NCI-H1694 treated with DMSO at 0.1 percent for 48 hours (cell line): ENCODE data around the gene LILRA1.
"Not testable (repeated sequence)": the region's sequence is repeated elsewhere in the genome, so short reads cannot be mapped to it uniquely, and the experiment has no call there.

Source experiments
- DNase-seq: peaks from one replicate; lab custom pipeline; 2025; lab: John Stamatoyannopoulos, UW

The LILRA1 gene

DNA sequence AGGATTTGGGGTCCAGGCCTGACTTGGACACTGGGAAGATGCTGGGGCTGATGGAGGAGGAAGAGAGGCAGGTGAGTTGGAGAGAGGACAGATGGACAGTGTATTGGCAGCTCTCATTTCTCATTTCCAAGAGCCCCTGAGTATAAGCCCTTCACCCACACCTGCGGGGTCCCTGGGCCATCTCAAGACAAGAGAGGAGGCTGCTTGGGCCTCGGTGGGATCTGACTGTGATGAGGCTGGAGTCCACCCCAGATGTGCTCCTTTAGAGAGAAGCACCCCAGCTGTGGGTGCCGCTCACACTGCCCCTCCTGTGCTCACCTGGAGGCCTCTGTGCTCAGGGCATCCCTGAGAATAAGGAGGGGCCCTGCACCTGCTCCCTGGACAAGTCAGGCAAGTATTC, 16.1 kb upstream of the LILRA1 start:
- DNase-seq = no peak

DNA sequence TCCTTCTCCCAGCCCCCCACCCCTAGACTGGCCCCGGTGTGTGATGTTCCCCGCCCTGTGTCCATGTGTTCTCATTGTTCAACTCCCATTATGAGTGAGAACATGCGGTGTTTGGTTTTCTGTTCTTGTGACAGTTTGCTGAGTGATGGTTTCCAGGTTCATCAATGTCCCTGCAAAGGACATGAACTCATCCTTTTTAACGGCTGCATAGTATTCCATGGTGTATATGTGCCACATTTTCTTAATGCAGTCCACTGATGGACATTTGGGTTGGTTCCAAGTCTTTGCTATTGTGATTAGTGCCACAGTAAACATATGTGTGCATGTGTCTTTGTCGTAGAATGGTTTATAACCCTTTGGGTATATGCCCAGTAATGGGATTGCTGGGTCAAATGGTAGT, 15.2 kb upstream of the LILRA1 start:
- not testable (repeated sequence) for DNase-seq

DNA sequence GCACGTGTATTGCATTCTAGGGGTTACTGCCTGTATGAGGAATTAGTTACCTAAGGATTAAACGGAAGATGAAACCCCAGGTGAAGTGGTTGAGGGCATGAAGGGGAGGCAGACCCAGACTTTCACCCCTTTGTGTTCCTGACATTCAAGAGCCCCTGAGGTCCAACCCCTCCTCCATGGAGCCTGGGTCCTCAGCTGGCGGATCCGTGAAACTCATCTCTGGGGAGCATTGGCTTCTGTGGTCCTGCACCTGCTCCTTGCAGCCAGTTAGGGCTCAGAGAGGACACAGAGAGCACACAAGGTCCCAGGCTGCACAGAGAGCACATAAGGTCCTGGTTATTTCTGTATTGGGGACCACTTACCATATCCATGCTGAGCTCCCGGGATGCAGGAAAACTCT, 7.0 kb upstream of the LILRA1 start:
- DNase-seq = no peak

GRCh38 chr19:54587026-54587425, 6.4 kb upstream of the LILRA1 start:
- DNase-seq = no peak

- DNase-seq = not testable (repeated sequence)
These were observed 647 bp downstream of the LILRA1 start for GRCh38 chr19:54593931-54594626.

DNA sequence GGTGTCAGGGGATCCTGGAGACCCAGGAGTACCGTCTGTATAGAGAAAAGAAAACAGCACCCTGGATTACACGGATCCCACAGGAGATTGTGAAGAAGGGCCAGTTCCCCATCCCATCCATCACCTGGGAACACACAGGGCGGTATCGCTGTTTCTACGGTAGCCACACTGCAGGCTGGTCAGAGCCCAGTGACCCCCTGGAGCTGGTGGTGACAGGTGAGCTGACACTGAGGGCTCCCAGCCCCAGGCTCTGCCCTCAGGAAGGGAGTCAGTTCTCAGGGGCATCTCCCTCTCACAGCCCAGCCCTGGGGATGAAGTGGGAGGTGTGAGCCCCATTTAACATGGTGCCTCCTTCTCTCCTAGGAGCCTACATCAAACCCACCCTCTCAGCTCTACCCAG, 1.3 kb downstream of the LILRA1 start:
- DNase-seq = no peak

DNA sequence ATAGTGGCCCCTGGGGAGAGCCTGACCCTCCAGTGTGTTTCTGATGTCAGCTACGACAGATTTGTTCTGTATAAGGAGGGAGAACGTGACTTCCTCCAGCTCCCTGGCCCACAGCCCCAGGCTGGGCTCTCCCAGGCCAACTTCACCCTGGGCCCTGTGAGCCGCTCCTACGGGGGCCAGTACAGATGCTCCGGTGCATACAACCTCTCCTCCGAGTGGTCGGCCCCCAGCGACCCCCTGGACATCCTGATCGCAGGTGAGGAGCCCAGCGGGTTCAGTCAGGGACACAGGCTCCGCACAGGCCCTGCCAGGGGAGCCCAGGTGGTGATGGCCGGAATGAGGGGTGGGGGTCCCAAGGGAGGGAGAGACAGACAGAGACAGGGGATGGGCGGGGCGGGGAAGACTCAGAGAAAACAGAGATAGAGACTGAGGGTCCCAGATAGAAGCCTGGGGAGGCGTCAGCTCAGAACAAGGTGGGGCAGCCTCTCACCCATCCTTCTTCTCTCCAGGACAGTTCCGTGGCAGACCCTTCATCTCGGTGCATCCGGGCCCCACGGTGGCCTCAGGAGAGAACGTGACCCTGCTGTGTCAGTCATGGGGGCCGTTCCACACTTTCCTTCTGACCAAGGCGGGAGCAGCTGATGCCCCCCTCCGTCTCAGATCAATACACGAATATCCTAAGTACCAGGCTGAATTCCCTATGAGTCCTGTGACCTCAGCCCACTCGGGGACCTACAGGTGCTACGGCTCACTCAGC, 2.4 kb downstream of the LILRA1 start:
- not testable (repeated sequence) for DNase-seq

GRCh38 chr19:54600212-54600611, 6.8 kb downstream of the LILRA1 start:
- DNase-seq = no peak

DNA sequence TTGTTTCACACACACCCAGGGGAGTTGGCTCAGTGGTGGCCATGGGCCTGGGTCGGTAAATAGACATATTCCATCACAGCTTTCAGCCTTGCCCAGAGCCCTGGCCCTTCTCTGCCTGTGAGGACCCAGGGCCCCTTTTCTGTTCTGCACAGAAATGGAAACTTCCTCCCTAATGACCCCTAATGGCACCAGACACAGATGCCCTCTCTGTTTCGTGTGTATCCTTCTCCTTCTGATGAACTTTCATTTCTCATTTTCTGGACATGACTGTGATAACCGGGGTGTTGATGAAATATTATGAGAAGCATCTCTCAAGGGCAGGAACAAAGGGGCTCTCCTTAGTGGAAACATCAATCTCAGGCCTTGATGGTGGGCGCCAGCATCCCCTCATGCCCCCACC, 12.8 kb downstream of the LILRA1 start:
- no peak for DNase-seq

- no peak for DNase-seq
These were observed 13.7 kb downstream of the LILRA1 start for GRCh38 chr19:54606891-54607784.

GRCh38 chr19:54607785-54608150, 14.3 kb downstream of the LILRA1 start:
- no peak for DNase-seq

- DNase-seq = no peak
These were observed 14.8 kb downstream of the LILRA1 start for GRCh38 chr19:54608205-54608604.

- DNase-seq = no peak
These were observed 15.4 kb downstream of the LILRA1 start for GRCh38 chr19:54608792-54609191.

- no peak for DNase-seq
These were observed 15.9 kb downstream of the LILRA1 start for GRCh38 chr19:54609356-54609791.

- no peak for DNase-seq
These were observed 19.0 kb downstream of the LILRA1 start for GRCh38 chr19:54612428-54612827.

DNA sequence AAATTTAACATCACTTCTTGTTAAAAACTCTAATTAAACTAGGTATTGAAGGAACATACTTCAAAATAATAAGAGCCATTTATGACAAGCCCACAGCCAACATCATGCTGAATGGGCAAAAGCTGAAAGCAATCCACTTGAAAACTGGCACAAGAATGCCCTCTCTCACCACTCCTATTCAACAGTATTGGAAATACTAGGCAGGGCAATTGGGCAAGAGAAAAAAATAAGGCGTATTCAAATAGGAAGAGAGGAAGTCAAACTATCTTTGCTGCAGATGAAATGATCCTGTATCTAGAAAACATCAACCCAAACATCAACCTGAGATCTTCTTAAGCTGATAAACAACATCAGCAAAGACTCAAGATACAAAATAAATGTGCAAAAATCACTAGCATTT, 21.3 kb downstream of the LILRA1 start:
- DNase-seq = no peak

DNA sequence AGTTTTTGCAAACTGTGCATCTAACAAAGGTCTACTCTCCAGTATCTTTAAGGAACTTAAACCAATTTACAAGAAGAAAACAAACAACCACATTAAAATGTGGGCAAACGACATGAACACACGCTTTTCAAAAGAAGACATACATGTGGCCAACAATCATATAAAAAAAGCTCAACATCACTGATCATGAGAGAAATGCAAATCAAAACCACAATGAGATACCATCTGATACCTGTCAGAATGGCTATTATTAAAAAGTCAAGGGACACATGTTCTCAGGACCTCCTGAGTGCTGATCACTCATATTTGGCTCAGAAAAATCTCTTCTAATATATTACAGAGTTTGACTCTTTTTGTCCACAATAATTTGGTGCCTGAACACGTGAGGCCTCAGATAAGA, 22.6 kb downstream of the LILRA1 start:
- DNase-seq = no peak

- no peak for DNase-seq
These were observed 23.6 kb downstream of the LILRA1 start for GRCh38 chr19:54616821-54617560.

DNA sequence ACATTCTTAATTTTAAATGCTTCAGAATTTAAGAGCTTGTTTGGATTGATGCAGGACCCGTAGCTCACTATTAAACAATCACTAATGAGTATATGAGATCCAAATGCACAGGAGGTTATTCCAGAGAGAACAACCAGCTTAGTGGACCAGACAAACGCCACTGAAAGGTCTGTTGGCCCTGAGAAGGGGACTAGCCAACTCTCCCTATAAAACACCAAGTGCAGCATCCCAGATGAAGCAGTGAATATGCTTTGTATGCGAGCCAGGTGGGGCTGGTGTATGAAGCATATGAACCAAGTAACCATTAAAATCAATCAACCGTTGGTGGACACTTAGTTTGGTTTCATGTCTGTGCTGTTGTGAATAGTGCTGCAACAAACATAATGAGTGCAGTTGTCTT, 27.0 kb downstream of the LILRA1 start:
- DNase-seq = no peak

DNA sequence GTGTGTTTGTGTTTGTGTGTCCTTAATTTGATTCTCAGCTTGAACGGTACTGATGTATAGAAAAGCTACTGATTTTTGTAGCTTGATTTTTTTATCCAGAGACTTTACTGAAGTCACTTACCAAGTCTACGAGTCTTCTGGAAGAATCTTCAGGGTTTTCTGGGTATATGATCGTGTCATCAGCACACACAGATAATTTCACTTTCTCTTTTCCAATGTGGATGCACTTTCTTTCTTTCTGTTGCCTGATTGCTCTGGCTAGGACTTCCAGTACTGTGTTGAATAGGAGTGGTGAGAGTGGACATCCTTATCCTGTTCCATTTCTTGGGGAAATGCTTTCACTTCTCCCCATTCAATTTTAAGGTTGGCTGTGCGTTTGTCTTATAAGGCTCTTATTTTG, 29.0 kb downstream of the LILRA1 start:
- DNase-seq = no peak

- DNase-seq = not testable (repeated sequence)
These were observed 30.8 kb downstream of the LILRA1 start for GRCh38 chr19:54624234-54624633.
